ENCODE data around the gene MAPKAP1. TPM values are rescaled to one million over a fixed set of nuclear protein-coding genes. Genes with fewer than 3 reads are reported as not detected.

The MAPKAP1 gene
- total and polyA plus RNA-seq, 8 donors = 49.5 to 89.5 (median 56.2) TPM

- ATAC-seq = no peak
- Histone ChIP-seq H3K27me3 (no peaks in the 10 kb centered on the region), H3K4me1 (no peaks in the 10 kb centered on the region), H3K4me3 (no peak overlapping the region), H3K9me3 (no peaks in the 10 kb centered on the region), H3K36me3 (no peaks in the 10 kb centered on the region), H3K27ac (no peak overlapping the region)
- TF ChIP-seq CTCF (IDR thresholded peaks at IDR 0.05) = no peak
- intact Hi-C loops (cut with DNase I) = no loop called here
- DNase-seq = no peak
These were observed 307.3 kb downstream of the MAPKAP1 start for GRCh38 chr9:125399666-125400065.

- no peak for ATAC-seq
- no peak for TF ChIP-seq CTCF (IDR thresholded peaks at IDR 0.05)
- H3K27ac ChIP-seq = no peak overlapping the region
- H3K9me3 ChIP-seq = no peaks in the 10 kb centered on the region
- intact Hi-C loops (cut with DNase I) = no loop called here
- no peaks in the 10 kb centered on the region for H3K36me3 ChIP-seq
- no peaks in the 10 kb centered on the region for H3K4me1 ChIP-seq
- DNase-seq = no peak
- H3K27me3 ChIP-seq = no peaks in the 10 kb centered on the region
- no peak overlapping the region for H3K4me3 ChIP-seq
These were observed 307.8 kb downstream of the MAPKAP1 start for GRCh38 chr9:125399165-125399564.

- intact Hi-C loops (cut with DNase I) = no loop called here
- H3K27ac ChIP-seq = no peak overlapping the region
- DNase-seq (no peak), ATAC-seq (no peak)
- H3K36me3 ChIP-seq = no peaks in the 10 kb centered on the region
- TF ChIP-seq CTCF (IDR thresholded peaks at IDR 0.05) = no peak
- no peaks in the 10 kb centered on the region for H3K27me3 ChIP-seq
- H3K4me3 ChIP-seq = no peak overlapping the region
- H3K4me1 ChIP-seq = no peaks in the 10 kb centered on the region
- no peaks in the 10 kb centered on the region for H3K9me3 ChIP-seq
These were observed 308.8 kb downstream of the MAPKAP1 start for GRCh38 chr9:125398243-125398642.

- Histone ChIP-seq H3K27ac (no peak overlapping the region), H3K4me3 (no peak overlapping the region), H3K4me1 (no peaks in the 10 kb centered on the region), H3K9me3 (no peaks in the 10 kb centered on the region), H3K36me3 (no peaks in the 10 kb centered on the region), H3K27me3 (no peaks in the 10 kb centered on the region)
- no peak for ATAC-seq
- no peak for TF ChIP-seq CTCF (IDR thresholded peaks at IDR 0.05)
- no peak for DNase-seq
- intact Hi-C loops (cut with DNase I) = no loop called here
These were observed 309.3 kb downstream of the MAPKAP1 start for GRCh38 chr9:125397736-125398135.

- DNase-seq (no peak), ATAC-seq (no peak)
- no peaks in the 10 kb centered on the region for H3K9me3 ChIP-seq
- TF ChIP-seq CTCF (IDR thresholded peaks at IDR 0.05) = no peak
- no peaks in the 10 kb centered on the region for H3K36me3 ChIP-seq
- no peaks in the 10 kb centered on the region for H3K27me3 ChIP-seq
- intact Hi-C loops (cut with DNase I) = no loop called here
- H3K4me3 ChIP-seq = no peak overlapping the region
- H3K4me1 ChIP-seq = no peaks in the 10 kb centered on the region
- H3K27ac ChIP-seq = no peak overlapping the region
These were observed 310.2 kb downstream of the MAPKAP1 start for GRCh38 chr9:125396799-125397198.
